CD4-positive, alpha-beta T cell treated with Interleukin-15 for 4 hours (primary cell): ENCODE data around the gene C1orf53.

ENCODE experiments used
- DNase-seq: peaks from one replicate; pipeline ENCODE4 v3.0.0-alpha.2; 2020; ENCODE audit warnings: low spot score

Gene C1orf53

DNA sequence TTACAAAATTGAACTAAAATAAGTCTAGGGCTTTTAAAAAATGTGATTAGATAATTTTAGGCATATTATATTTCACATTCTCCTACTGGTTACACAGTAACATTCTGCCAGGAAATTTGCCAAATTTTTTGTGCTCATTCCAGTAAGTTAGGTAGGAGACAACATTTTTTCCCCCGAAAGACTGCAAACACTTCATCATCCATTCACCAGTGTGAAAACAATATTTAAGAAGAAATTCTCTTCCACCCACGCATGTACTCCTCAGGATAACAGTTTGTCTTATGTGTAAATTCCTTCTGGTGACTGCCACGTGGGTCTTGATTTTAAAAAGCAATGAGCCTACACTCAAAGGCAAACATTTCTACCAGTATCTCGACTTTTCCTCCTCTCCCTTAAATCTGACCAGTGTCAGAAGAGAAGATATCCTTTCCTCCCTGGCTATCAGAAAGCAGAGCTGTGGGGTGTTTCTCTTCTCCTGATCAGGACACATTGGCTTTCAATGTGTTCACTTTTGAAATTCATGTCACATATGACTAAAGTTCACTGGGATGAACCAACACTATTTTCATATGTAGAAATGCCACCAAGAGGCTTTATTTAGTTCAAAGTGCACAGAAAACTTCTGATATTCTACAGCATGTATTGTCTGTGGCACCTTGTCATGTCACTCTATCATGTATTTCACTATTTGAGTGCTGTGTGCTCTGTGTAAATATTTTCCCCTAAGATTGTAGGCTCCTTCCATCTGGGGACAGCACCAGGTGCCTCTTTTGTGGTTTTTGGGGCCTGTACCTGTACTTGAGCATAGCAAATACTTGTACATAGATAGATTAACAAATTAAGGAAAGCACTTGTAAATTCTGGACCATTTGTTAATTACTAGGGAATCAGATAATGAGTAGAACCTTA lies 53.3 kb downstream of the C1orf53 start:
- DNase-seq: no peak
